Activated gamma-delta T cell treated with Interleukin-2 at 50 U/mL for 16 hours (primary cell): ENCODE data around the gene ACTR2.
"Not testable (repeated sequence)": the region's sequence is repeated elsewhere in the genome, so short reads cannot be mapped to it uniquely, and the experiment has no call there.

Source experiments
- DNase-seq: peaks from one replicate; pipeline ENCODE4 v3.0.0-alpha.2; 2020

Gene ACTR2

GRCh38 chr2:65231121-65231520 is 3.5 kb downstream of the ACTR2 start:
- DNase-seq: no peak

GRCh38 chr2:65231892-65232477 is 4.4 kb downstream of the ACTR2 start:
- DNase-seq: no peak

- no peak for DNase-seq
Measured at GRCh38 chr2:65232636-65233035, 5.0 kb downstream of the ACTR2 start.

- DNase-seq: no peak
Measured at GRCh38 chr2:65240657-65241056, 13.0 kb downstream of the ACTR2 start.

- DNase-seq: not testable (repeated sequence)
Measured at GRCh38 chr2:65244452-65244851, 16.8 kb downstream of the ACTR2 start.

- no peak for DNase-seq
Measured at GRCh38 chr2:65252640-65253039, 25.0 kb downstream of the ACTR2 start.

GRCh38 chr2:65255356-65255755 is 27.7 kb downstream of the ACTR2 start:
- DNase-seq: no peak

GRCh38 chr2:65256054-65256453 is 28.4 kb downstream of the ACTR2 start:
- DNase-seq: no peak

- DNase-seq: not testable (repeated sequence)
Measured at GRCh38 chr2:65257866-65258265, 30.2 kb downstream of the ACTR2 start.

GRCh38 chr2:65261676-65262075 is 34.0 kb downstream of the ACTR2 start:
- no peak for DNase-seq

GRCh38 chr2:65263262-65263661 is 35.6 kb downstream of the ACTR2 start:
- no peak for DNase-seq

- DNase-seq: no peak
Measured at GRCh38 chr2:65263986-65264385, 36.4 kb downstream of the ACTR2 start.

- no peak for DNase-seq
Measured at GRCh38 chr2:65264821-65265670, 37.4 kb downstream of the ACTR2 start.

GRCh38 chr2:65265671-65266045 is 38.0 kb downstream of the ACTR2 start:
- no peak for DNase-seq

GRCh38 chr2:65267008-65267407 is 39.4 kb downstream of the ACTR2 start:
- DNase-seq: no peak

GRCh38 chr2:65268957-65269356 is 41.3 kb downstream of the ACTR2 start:
- no peak for DNase-seq

GRCh38 chr2:65273344-65273743 is 45.7 kb downstream of the ACTR2 start:
- no peak for DNase-seq

GRCh38 chr2:65275141-65275915 is 47.7 kb downstream of the ACTR2 start:
- no peak for DNase-seq

GRCh38 chr2:65276609-65277008 is 49.0 kb downstream of the ACTR2 start:
- DNase-seq: no peak

GRCh38 chr2:65277118-65277517 is 49.5 kb downstream of the ACTR2 start:
- DNase-seq: no peak

GRCh38 chr2:65277791-65278483 is 50.3 kb downstream of the ACTR2 start:
- DNase-seq: no peak

GRCh38 chr2:65278531-65278981 is 50.9 kb downstream of the ACTR2 start:
- DNase-seq: no peak

GRCh38 chr2:65279756-65280155 is 52.1 kb downstream of the ACTR2 start:
- no peak for DNase-seq
